ENCODE measurements around the gene LPCAT3.

LPCAT3 gene

GRCh38 chr12:6963016-6963731 is 55.1 kb downstream of the LPCAT3 start:
- no peak for DNase-seq (ENCODE audit: low spot score)

GRCh38 chr12:6962285-6963015 is 55.8 kb downstream of the LPCAT3 start:
- no peak for DNase-seq (ENCODE audit: low spot score)

DNA sequence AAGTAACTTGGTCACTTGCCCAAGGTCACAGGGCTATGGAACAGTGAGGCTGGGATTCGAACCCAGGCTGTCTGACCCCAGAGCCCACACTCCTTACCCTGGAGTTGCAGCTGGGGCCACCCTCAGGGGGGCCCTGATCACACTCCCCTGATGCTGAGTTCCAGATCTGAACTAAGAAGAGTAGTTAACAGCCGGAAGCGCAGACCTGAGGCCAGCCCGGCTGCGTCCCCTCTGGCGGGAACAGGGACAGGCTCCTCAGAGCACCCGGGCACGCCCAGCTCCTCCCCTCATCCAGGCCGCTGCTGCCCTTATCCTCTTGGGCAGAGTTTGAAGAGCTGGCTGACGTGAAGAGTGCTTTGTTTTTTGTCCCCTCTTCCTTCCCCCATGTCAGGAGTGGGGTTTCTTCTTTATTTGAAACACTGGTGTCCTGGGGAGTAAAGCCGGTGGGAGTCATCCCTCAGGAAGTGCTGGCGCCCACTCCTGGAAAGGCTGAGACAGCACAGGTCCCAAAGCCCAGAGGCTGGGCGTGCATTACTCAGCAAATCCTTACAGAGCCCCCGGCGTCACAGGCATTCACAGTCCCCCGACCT is 56.5 kb downstream of the LPCAT3 start:
- DNase-seq (ENCODE audit: low spot score) = peak; percentile 83

- DNase-seq (ENCODE audit: low spot score) = peak; percentile 23
Measured at GRCh38 chr12:6961278-6961694, 57.0 kb downstream of the LPCAT3 start.

- peak; percentile 23 for DNase-seq (ENCODE audit: low spot score)
Measured at GRCh38 chr12:6960593-6961277, 57.5 kb downstream of the LPCAT3 start.

GRCh38 chr12:6959805-6960592 is 58.3 kb downstream of the LPCAT3 start:
- peak; percentile 3 for DNase-seq (ENCODE audit: low spot score)

- peak; percentile 8 for DNase-seq (ENCODE audit: low spot score)
Measured at GRCh38 chr12:6959058-6959804, 59.0 kb downstream of the LPCAT3 start.

- no peak for DNase-seq (ENCODE audit: low spot score)
Measured at GRCh38 chr12:6958609-6959057, 59.6 kb downstream of the LPCAT3 start.

GRCh38 chr12:6957741-6958608 is 60.3 kb downstream of the LPCAT3 start:
- DNase-seq (ENCODE audit: low spot score) = no peak

- no peak for DNase-seq (ENCODE audit: low spot score)
Measured at GRCh38 chr12:6957151-6957701, 61.0 kb downstream of the LPCAT3 start.

GRCh38 chr12:6956021-6956727 is 62.1 kb downstream of the LPCAT3 start:
- DNase-seq (ENCODE audit: low spot score) = no peak

- no peak for DNase-seq (ENCODE audit: low spot score)
Measured at GRCh38 chr12:6955108-6956020, 62.9 kb downstream of the LPCAT3 start.

DNA sequence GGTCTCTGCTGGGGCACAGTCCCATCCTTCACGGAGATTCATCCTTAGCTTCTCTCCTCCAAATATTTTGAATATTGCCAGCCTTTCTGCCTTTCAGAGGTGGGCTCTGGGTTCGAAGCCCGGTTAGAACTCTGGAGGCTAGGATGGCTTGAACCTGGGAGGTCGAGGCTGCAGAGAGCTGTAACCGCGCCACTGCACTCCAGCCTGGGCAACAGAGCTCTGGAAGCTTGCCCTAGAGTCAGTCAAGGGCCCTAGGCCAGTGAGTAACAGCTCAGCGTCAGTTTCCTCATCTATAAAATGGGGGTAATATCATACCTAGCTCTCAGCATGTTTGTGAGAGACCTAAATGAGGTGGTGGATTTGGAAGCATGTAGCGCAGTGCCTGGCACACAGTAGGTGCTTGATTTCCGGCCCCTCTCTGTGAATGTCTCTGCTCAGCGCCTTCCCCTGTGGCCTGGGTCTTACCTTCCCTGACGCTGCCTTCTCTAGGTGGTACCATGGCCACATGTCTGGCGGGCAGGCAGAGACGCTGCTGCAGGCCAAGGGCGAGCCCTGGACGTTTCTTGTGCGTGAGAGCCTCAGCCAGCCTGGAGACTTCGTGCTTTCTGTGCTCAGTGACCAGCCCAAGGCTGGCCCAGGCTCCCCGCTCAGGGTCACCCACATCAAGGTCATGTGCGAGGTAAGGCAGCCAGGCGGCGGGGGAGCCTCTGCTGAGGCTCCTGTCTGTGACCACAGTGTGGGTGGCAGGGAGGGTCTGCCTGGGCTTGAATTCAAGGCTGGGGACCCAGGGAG is 63.8 kb downstream of the LPCAT3 start:
- DNase-seq (ENCODE audit: low spot score) = no peak

- DNase-seq (ENCODE audit: low spot score) = no peak
Measured at GRCh38 chr12:6953442-6954315, 64.6 kb downstream of the LPCAT3 start.

- no peak for DNase-seq (ENCODE audit: low spot score)
Measured at GRCh38 chr12:6952863-6953441, 65.3 kb downstream of the LPCAT3 start.

All from hepatic stellate cell (primary cell).